Central memory CD4-positive, alpha-beta T cell (primary cell): ENCODE results near the gene ITPK1.
A peak's percentile ranks its signal among the peaks of the same experiment; 100 is the strongest.

Experiments used
- DNase-seq: peaks from one replicate; pipeline ENCODE4 v3.0.0; 2022

ITPK1 gene

GRCh38 chr14:92963301-92964123 is 152.2 kb downstream of the ITPK1 start:
- no peak for DNase-seq

GRCh38 chr14:92962831-92963095 is 153.0 kb downstream of the ITPK1 start:
- DNase-seq, result no peak

GRCh38 chr14:92962031-92962830 is 153.5 kb downstream of the ITPK1 start:
- DNase-seq, result no peak

GRCh38 chr14:92961567-92961855 is 154.2 kb downstream of the ITPK1 start:
- DNase-seq, result no peak

- no peak for DNase-seq
These were observed 154.8 kb downstream of the ITPK1 start for GRCh38 chr14:92960706-92961566.

GRCh38 chr14:92959761-92960680 is 155.7 kb downstream of the ITPK1 start:
- DNase-seq, result no peak

GRCh38 chr14:92959189-92959531 is 156.6 kb downstream of the ITPK1 start:
- DNase-seq, result no peak

- DNase-seq, result no peak
These were observed 157.1 kb downstream of the ITPK1 start for GRCh38 chr14:92958373-92959188.

GRCh38 chr14:92956961-92957360 is 158.8 kb downstream of the ITPK1 start:
- DNase-seq, result no peak

GRCh38 chr14:92955381-92955780 is 160.3 kb downstream of the ITPK1 start:
- no peak for DNase-seq

GRCh38 chr14:92954933-92955332 is 160.8 kb downstream of the ITPK1 start:
- no peak for DNase-seq

- no peak for DNase-seq
These were observed 162.2 kb downstream of the ITPK1 start for GRCh38 chr14:92953526-92953925.

- no peak for DNase-seq
These were observed 163.0 kb downstream of the ITPK1 start for GRCh38 chr14:92952481-92953298.

GRCh38 chr14:92951912-92952471 is 163.7 kb downstream of the ITPK1 start:
- DNase-seq, result peak; percentile 60

- no peak for DNase-seq
These were observed 164.5 kb downstream of the ITPK1 start for GRCh38 chr14:92951261-92951660.

- no peak for DNase-seq
These were observed 165.0 kb downstream of the ITPK1 start for GRCh38 chr14:92950773-92951172.

- no peak for DNase-seq
These were observed 165.6 kb downstream of the ITPK1 start for GRCh38 chr14:92950193-92950540.

- DNase-seq, result no peak
These were observed 166.1 kb downstream of the ITPK1 start for GRCh38 chr14:92949496-92950192.

GRCh38 chr14:92948647-92949046 is 167.1 kb downstream of the ITPK1 start:
- DNase-seq, result no peak
